Gastroesophageal sphincter (tissue), 4 donors: ENCODE measurements around the gene SDC1. TPM values are rescaled to one million over a fixed set of nuclear protein-coding genes. Genes with fewer than 3 reads are reported as not detected.

Experiments
- ATAC-seq: fragments of 150-250 bp; one replicate; pipeline ENCODE4 v1.9.1; 2016; ENCODE audit warnings: mild to moderate bottlenecking, moderate library complexity
- H3K27ac ChIP-seq, 4 donors: fragments of 200-600 bp; sonication (generic) in 3 of 4; 1 replicate in 3 of 4; 2 replicates in 1 of 4; pipeline ENCODE4 v1.5.1; 2016 to 2019
- H3K27me3 ChIP-seq: fragments of 200-600 bp; sonication (generic); one replicate; pipeline ENCODE4 v1.5.1; 2019
- H3K36me3 ChIP-seq, 2 donors: fragments of 200-600 bp; sonication (generic); one replicate each; pipeline ENCODE4 v1.5.1; 2019; ENCODE audit warnings: control low read depth in 1 of 2
- H3K4me1 ChIP-seq, 3 donors: fragments of 200-600 bp; sonication (generic); 1 replicate in 2 of 3; 2 replicates in 1 of 3; pipeline ENCODE4 v1.5.1; 2016 to 2019; ENCODE audit warnings: control low read depth in 2 of 3
- H3K4me3 ChIP-seq, 2 donors: fragments of 200-600 bp; sonication (generic); one replicate each; pipeline ENCODE4 v1.5.1; 2019; ENCODE audit warnings: mild to moderate bottlenecking in 1 of 2, moderate library complexity in 1 of 2
- H3K9me3 ChIP-seq, 3 donors: fragments of 200-600 bp; sonication (generic); one replicate each; pipeline ENCODE4 v1.5.1; 2017 to 2019; ENCODE audit warnings: control low read depth in 2 of 3
- EP300 ChIP-seq: sonication (generic); formaldehyde crosslinking; IDR thresholded peaks from one replicate; pipeline ENCODE4 v1.6.1; 2017; ENCODE audit warnings: antibody characterized with exemption, mild to moderate bottlenecking
- POLR2A ChIP-seq, 2 donors: fragments of 450-650 bp; IDR thresholded peaks; one replicate each; pipeline ENCODE4 v1.6.1; 2017; ENCODE audit warnings: antibody characterized with exemption in 2 of 2, mild to moderate bottlenecking in 2 of 2, moderate library complexity in 1 of 2
- POLR2AphosphoS5 ChIP-seq: sonication (generic); formaldehyde crosslinking; IDR thresholded peaks from one replicate; pipeline ENCODE4 v1.6.1; 2017; ENCODE audit warnings: antibody characterized with exemption
- WGBS, 2 donors: methylation state at CpG; one replicate each; pipeline ENCODE4 v1.1.5; 2018; ENCODE audit warnings: low coverage in 1 of 2; 5-methylcytosine and 5-hydroxymethylcytosine counted together
- total RNA-seq, 4 donors: library from RNA; depleted of rRNA; stranded (reverse); fragments of >200 nt; gene quantifications; one replicate each; pipeline ENCODE4 v1.1.0, GENCODE V29; 2016
- TF ChIP-seq, protein P1 (sequence below), 4 experiments: fragments of 200-600 bp in 2 of 4; fragments of 450-650 bp in 2 of 4; sonication (generic) in 1 of 4; IDR thresholded peaks; one replicate each; pipeline ENCODE4 v1.5.1; 2017 to 2019; ENCODE audit warnings: antibody characterized with exemption in 4 of 4, mild to moderate bottlenecking in 2 of 4, moderate library complexity in 2 of 4

Gene SDC1
- total RNA-seq, 4 donors from 2014 or later = 1.1 to 29.5 (median 1.8) TPM

DNA sequence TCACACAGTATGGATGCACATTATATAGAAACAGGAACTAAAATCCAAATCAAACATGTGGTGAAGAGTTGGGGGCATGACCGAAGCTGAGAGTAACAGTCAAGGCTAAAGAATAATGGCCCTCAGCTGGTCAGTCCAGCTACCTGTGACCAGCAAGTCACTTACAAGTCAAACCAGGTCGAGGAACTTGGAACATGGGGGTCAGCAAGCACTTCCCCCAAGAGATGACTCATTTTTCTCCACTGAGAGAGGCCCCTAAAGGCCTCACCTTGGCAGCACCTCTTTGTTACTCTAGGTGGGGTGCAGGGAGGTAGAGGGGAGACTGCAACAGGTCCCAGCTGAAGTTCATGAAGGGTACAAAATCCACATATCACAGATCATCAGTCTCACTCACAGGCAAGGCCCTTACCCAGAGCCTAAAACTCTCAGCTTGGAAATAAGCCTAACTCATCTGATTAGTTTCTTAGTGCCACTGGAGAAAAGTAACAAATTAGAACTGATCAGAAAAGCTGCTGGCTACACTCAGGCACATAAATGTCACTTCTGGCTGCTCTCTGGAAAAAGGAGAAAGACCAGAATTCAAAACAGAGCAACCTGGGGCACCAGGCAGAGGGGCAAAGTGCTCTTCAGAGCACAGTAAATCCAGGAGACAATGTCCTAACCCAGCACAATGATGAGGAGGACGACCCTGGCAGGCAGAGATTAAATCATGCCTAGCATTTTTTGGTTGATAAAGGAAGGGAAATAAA is 4.0 kb downstream of the SDC1 start:
- Histone ChIP-seq H3K4me1 (peaks cover 0 to 32% (median 13%) of the 10 kb centered on the region in 3 donors), H3K36me3 (no peaks in the 10 kb centered on the region), H3K9me3 (no peaks in the 10 kb centered on the region), H3K27me3 (peaks cover 12% of the 10 kb centered on the region), H3K27ac (no peak overlapping the region), H3K4me3 (no peak overlapping the region)
- 73 to 100% methylated on average over 1 to 3 of the region's 3 CpGs for WGBS, 2 donors
- TF ChIP-seq POLR2A (IDR thresholded peaks at IDR 0.05) (no peak), POLR2AphosphoS5 (no peak), EP300 (no peak)
- TF ChIP-seq, protein P1, sequence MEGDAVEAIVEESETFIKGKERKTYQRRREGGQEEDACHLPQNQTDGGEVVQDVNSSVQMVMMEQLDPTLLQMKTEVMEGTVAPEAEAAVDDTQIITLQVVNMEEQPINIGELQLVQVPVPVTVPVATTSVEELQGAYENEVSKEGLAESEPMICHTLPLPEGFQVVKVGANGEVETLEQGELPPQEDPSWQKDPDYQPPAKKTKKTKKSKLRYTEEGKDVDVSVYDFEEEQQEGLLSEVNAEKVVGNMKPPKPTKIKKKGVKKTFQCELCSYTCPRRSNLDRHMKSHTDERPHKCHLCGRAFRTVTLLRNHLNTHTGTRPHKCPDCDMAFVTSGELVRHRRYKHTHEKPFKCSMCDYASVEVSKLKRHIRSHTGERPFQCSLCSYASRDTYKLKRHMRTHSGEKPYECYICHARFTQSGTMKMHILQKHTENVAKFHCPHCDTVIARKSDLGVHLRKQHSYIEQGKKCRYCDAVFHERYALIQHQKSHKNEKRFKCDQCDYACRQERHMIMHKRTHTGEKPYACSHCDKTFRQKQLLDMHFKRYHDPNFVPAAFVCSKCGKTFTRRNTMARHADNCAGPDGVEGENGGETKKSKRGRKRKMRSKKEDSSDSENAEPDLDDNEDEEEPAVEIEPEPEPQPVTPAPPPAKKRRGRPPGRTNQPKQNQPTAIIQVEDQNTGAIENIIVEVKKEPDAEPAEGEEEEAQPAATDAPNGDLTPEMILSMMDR (IDR thresholded peaks at IDR 0.05) = no peak
- ATAC-seq = no peak

DNA sequence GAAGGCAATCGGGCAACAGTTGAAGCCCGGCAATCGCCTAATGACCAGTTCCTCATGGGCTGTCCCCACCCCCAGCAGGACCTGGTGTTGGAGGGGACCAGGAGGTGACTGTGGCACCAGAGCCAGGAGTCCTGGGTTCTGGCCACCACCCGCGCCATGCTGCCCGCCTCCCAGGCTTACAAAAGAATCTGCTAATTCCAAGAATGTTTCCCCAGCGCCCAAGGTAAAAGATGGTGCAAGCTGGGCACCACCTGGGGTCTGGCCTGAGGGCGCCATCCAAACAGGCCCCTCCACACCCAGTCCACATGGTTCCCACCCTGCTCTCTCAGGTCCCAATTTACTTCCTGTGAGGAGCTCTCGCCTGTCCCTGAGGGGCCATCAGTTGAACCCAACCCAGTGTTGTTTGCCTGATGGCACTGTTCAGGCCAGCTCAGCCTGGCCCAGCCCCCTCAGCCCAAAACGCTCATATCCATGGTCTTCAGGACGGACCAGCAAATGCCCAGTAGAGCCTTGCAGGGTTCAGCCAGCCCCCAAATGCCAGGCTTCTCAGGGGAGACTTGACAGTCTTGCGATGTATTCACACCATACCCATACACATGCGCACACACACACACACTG is 5.1 kb downstream of the SDC1 start:
- H3K36me3 ChIP-seq = no peaks in the 10 kb centered on the region
- no peak for ATAC-seq
- WGBS, 2 donors = 98% methylated on average over 7 of the region's 13 CpGs; no CpG with 5 or more reads in 1 of the 2 donors
- H3K4me3 ChIP-seq = no peak overlapping the region
- peaks cover 5% of the 10 kb centered on the region for H3K27me3 ChIP-seq
- no peak overlapping the region for H3K27ac ChIP-seq
- H3K9me3 ChIP-seq = no peaks in the 10 kb centered on the region
- H3K4me1 ChIP-seq = peaks cover 0 to 21% (median 8%) of the 10 kb centered on the region in 3 donors
- TF ChIP-seq EP300 (no peak), POLR2AphosphoS5 (no peak), POLR2A (IDR thresholded peaks at IDR 0.05) (no peak)
- TF ChIP-seq, protein P1 (IDR thresholded peaks at IDR 0.05) = no peak

DNA sequence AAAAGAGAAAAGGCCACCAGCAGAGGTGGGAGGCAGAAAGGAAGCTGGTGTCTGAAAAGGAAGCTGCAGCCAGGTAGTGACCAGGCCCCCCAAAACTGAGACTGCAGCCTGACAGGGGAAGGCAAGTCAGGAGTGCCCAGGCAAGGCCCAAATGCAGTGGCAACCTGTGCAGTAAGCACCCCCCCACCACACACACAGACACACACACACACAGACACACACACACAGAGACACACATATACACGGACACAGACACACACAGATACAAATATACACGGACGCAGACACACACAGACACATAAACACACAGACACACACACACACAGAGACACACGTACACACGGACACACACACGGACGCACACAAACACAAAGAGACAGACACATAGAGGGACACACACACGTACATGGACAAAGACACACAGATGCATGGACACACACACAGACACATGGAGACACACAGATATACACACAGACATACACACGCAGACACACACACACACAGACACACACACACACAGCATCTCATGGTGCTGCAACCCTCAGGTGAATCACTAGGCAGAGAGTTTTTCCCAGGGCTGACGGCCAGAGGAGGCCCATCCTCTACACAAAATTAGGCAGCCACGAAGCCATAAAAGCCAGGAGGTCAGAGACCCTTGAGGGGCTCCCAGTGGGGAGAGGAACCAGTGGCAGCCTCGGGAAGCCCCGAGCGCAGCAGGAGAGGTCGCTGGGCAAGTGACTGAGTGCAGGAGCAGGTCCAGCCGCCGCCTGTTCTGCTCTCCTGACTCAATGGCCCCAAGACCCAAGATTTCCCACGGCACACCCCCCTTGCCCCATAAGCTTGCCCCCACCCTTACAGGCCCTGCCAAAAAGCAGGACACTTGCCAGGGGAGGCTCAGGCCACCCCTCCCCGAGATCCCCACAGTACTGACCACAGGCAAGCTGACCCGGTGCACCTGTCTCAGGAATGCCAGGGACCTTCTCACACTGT is 6.3 kb downstream of the SDC1 start:
- Histone ChIP-seq H3K27me3 (peaks cover 4% of the 10 kb centered on the region), H3K36me3 (no peaks in the 10 kb centered on the region), H3K9me3 (no peaks in the 10 kb centered on the region), H3K4me1 (peaks cover 0 to 8% (median 6%) of the 10 kb centered on the region in 3 donors), H3K4me3 (no peak overlapping the region), H3K27ac (no peak overlapping the region)
- WGBS, 2 donors = 90% methylated on average over 2 of the region's 20 CpGs; no CpG with 5 or more reads in 1 of the 2 donors
- ATAC-seq = no peak
- TF ChIP-seq EP300 (no peak), POLR2A (IDR thresholded peaks at IDR 0.05) (no peak)
- TF ChIP-seq, protein P1 (IDR thresholded peaks at IDR 0.05) = no peak

DNA sequence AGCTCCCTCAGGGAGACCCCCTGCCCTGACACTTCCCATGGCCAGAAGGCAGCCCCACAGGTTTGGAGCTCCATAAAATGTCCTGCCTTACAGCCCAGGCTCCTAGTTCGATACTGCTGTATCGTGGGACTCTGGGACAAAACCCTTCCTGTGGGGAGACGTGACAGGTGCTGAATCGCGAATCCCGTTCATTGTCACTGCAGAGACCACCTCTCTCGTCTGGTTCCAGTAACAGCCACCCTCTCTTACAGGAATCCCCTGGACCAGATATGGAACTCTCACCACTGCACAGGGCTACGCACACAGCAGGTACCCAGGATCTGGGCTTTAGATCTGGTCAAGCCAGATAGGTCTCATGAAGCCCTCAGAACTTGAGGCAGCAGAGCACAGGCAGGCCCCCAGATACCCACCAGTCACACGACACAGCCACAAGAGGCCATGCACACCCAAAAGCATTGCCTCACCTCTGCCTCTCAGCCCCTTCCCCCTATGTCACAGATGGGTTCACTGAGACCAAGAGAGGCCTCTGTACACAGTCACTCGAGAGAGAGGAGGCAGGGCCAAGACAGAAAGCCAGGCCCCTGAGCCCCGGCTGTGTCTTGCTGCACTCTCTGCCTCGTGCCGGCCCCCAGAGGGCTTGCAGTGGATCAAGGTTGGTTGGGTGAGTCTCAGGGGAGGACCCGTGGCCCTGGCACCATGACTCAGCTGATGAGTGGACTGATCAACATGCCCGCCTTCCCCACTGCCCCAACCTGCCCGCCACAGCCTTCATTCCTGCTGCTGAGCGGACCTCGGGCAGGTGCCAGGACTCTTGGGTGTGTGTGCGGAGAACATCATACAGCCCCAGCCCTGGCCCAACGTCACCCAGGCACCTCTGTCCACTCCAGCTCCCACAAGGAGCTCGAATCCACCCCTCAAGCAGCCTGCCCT is 7.6 kb downstream of the SDC1 start:
- TF ChIP-seq EP300 (no peak), POLR2A (IDR thresholded peaks at IDR 0.05) (no peak), POLR2AphosphoS5 (no peak)
- TF ChIP-seq, protein P1 (IDR thresholded peaks at IDR 0.05) = no peak
- H3K9me3 ChIP-seq = no peaks in the 10 kb centered on the region
- H3K27me3 ChIP-seq = no peaks in the 10 kb centered on the region
- 100% methylated on average over 2 of the region's 21 CpGs; no CpG with 5 or more reads in 1 of the 2 donors for WGBS, 2 donors
- H3K36me3 ChIP-seq = no peaks in the 10 kb centered on the region
- no peaks in the 10 kb centered on the region for H3K4me1 ChIP-seq
- no peak overlapping the region for H3K27ac ChIP-seq
- H3K4me3 ChIP-seq = no peak overlapping the region
- no peak for ATAC-seq
